ENCODE data around the gene STUB1.

The STUB1 gene

DNA sequence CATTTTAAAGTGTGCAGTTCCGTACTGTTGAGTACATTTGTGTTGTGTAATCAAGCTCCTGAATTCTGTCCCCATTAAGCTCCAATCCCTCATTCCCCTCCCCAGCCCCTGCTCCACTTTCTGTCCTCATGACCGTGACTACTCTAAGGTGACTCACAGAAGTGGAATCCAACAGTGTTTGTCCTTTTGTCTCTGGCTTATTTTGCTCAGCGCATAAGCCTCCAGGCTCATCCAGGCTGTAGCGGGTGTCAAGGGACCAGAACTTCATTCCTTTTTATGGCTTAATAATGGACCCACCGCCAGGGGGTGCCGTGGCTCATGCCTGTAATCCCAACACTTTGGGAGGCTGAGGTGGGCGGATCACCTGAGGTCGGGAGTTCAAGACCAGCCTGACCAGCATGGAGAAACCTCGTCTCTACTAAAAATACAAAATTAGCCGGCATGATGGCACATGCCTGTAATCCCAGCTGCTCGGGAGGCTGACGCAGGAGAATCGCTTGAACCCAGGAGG, 32.6 kb downstream of the STUB1 start:
- DNase-seq (ENCODE audit: low read depth), result peak; percentile 89

DNA sequence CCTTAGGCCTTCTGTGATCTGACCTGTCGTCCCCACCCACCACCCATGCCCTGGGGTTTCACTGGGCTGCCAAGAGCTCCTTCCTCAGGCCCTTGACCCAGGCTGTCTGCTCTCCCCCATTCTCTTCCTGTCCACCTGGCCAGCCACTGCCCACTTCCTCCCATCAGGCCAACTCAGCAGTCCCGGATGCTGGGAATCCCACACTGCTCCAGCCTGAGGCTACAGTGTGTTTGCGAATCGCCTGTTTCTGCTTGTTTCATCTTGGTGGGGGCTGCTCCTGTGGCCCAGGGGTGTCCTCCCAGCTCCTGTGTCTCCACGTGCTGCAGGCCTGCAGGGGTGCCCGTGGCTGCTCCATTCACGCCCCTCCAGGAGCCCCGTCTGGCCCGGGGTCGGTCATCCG, 33.9 kb downstream of the STUB1 start:
- no peak for DNase-seq (ENCODE audit: low read depth)

DNA sequence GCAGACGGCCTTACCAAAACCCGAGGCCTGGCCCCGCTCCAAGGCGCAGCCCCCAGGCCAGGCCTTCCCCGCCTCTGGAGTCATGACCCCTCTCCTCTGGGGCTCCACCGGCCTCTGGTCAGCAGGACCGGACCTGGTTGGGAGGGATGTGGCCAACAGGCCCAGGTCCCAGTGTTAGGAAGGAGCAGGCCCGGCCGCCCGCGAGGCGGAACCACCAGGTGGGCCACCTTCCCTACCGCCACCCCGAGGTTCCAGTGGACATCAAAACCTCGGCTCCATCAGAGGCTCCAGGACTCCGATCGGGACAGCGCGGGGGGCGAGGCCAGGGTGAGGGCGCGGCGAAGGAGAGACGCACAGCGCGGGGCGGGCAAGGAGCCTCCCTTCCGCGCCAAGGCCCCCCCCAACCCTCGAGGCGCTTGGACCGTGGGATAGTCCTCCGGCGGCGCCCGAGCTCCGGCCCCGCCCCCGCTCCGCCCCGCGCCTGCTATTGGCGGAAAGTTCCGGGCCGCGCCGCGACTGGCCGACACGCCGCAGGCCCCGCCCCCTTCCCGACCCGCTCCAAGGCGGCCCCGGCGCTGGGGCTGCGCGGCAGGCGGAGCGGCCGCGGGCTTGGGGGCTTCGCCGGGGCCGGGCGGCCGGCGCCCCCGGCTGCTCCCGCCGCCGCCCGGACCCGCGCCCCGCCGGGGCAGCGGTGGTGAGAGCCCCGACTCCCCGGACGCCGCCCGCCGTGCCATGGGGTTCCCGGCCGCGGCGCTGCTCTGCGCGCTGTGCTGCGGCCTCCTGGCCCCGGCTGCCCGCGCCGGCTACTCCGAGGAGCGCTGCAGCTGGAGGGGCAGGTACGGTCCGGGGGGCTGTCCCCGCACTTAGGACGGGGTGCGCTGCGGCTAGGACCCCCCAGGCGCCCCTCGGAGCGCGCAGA, 34.6 kb downstream of the STUB1 start, which contains the start of gene METRN:
METRN (plus strand) TSS at position 561 of the 919 bp plus-strand sequence; CDS start at position 733, 172 bp downstream.
- DNase-seq (ENCODE audit: low read depth), result peak; percentile 78

DNA sequence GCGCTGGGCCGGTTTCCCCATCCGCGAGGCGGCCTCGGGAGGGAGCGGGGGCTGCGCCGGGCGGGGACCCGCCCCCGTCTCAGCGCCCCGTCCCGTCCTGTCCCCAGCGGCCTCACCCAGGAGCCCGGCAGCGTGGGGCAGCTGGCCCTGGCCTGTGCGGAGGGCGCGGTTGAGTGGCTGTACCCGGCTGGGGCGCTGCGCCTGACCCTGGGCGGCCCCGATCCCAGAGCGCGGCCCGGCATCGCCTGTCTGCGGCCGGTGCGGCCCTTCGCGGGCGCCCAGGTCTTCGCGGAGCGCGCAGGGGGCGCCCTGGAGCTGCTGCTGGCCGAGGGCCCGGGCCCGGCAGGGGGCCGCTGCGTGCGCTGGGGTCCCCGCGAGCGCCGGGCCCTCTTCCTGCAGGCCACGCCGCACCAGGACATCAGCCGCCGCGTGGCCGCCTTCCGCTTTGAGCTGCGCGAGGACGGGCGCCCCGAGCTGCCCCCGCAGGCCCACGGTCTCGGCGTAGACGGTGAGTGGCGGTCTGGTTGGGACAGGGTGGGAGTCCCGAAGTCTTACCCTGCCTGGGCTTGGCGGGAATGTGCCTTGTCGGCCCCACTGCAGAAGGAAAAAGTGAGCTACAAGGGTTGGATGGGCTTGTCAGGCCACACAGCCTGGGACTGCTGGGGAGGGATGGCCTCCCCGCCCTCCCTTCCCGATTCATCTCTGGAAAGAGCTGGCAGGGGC, 35.4 kb downstream of the STUB1 start:
- no peak for DNase-seq (ENCODE audit: low read depth)

DNA sequence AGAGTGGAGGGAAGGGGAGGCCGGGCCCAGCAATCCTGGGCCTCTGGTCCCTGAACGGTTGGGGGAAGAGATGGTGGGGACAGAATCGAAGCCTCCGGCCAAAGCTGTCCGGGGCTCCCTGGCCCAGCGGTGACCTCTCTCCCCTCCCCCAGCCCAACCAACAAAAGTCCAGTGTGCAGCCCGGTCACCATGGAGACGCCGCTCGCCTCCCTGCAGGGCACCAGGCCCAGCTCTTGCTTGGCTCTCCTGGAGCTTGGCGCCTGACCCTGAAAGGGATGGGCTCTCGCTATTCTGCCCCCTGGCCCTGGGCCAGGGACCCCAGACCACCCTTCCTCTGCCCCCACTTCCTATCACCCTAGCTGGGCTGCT, 36.0 kb downstream of the STUB1 start:
- DNase-seq (ENCODE audit: low read depth), result no peak

DNA sequence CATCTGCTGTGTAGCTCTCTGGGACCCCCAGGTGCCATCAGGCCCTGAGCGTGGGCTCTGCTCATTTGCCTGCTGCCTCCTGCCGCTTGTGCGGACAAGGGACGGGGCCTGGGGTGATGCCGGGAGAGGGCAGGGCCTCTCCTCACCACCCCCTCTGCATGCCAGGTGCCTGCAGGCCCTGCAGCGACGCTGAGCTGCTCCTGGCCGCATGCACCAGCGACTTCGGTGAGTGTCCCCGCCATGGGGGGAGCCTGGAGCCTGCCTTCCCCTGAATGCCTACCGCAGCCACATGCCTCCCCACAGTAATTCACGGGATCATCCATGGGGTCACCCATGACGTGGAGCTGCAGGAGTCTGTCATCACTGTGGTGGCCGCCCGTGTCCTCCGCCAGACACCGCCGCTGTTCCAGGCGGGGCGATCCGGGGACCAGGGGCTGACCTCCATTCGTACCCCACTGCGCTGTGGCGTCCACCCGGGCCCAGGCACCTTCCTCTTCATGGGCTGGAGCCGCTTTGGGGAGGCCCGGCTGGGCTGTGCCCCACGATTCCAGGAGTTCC, 36.6 kb downstream of the STUB1 start:
- DNase-seq (ENCODE audit: low read depth), result no peak

DNA sequence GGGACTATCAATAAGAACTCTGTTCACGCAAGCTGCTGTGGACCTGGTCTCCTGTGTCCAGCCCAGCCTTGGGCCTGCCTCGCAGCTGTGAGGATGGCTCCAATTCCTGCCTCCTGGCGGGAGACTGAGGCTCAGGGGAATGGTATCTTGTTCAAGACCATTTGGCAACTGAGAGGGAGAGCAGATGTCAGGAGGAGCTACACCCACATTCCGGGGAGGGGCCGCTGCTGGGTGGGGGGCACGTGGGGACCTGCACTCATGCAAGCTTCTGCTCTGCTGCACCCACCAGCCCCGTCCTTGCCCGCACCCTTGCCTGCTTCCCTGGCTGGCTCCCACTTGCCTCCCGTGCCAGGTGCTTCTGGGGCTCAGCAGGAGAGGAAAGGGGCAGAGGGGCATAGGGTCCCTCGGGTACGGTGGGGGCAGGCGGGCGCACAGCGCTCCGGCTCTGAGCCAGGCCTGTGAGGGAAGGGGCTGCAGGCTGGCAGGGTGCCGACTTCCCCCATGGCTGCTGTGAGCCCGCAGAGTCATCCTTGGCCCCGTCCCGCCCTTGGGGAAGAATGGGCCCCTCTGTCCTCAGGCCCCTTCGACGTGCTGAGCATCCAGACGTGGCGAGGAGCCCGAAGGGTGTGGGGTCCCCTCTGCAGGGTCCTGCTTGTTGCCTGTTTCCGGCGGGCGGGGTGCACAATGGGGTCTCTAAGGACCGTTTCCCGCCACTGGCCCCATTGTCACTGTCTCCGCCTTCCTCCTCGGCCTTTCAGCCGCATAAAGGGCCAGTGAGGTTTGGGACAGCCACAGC, 37.4 kb downstream of the STUB1 start:
- DNase-seq (ENCODE audit: low read depth), result no peak

DNA sequence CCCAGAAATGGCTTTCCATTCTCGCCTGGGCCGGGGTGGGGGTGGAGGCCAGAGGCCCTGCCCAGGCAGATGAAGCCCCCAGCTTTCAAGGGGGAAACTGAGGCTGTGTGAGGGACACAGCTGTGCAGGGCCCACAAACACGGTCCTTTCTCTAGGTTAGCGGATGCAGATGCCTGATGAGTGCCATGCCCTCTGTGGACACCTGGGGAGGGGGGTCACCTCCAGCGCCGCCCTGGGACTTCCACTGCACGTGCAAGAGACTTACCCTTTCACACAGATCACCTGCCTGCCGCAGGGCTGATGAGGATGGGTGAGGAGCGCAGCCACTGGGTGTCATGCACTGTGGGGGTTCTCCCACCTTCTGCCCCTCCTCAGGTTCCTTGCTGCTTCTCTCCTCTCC, 38.2 kb downstream of the STUB1 start:
- no peak for DNase-seq (ENCODE audit: low read depth)

DNA sequence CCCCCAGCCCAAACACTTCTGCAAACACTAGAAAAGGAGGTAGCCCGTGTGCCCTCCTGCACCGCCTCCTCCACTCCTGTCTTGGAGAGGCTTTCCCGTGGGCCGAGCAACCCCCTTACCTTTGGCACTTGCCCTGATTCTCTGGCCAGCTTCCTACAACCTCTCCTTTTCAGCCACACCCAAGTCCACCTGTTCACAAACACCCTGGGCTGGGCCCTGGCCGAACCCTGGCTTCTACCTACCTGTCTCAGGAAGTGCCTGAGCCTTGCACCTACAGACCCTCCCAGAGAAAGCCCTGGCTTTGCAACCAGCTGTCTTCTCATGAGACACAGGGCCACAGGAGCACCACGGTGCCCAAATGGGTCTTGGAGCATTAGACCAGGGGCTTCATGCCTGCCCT, 38.7 kb downstream of the STUB1 start:
- no peak for DNase-seq (ENCODE audit: low read depth)

DNA sequence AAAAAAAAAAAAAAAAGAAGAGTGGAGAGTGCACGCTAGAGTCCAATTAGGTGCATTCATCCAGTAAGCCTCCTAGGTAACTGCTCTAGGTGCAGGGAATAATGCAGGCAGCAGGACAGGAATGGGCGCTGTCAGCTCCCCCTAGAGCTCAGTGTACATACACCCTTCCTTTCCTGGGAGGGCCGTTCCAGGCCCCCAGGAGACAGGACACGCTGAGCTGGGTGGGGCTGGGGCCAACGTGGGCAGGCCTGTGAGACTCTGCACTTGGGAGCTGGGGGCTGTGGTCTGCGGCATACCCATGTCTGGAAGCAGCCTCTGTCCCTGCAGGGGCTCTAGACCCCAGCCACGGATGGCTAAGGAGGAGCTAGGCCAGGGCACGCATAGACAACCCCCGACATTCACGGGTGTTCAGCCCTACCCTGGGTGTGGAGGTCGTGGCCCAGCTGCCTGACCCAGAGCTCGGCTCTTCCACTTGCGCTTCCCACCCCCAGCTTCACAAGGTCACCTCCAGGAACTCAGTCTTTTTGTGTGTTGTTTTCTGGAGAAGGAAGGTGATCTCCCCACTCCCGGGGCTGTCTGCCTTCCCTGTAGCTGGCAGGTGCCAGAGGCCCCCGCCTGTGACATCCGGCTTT, 39.7 kb downstream of the STUB1 start:
- DNase-seq (ENCODE audit: low read depth), result no peak

DNA sequence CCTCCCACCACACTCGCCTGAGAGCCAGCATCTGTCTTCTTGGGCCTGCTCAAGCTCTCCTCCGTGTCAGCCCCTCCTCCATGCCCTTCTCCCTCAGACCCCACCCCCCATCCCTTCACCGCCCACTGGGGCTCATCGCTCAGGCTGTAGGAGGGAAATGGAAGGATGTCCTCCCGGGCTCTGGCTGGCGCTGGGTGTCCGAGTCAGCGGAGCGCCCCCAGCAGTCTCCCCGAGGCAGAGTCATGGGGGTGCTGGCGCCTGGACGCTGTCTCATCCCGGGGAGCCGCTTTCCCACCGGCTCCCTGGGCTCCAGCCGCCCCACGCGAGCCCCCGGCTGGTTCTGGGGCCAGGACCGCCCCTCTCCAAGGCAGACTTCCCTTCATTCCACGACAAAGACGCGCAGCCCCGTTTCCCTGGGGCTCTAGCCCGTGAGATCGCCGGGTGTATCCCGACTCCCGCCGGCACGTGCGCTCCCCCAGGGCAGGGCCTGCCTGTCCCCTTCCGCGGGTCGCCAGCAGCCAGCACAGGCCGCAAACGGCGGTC, 40.3 kb downstream of the STUB1 start:
- DNase-seq (ENCODE audit: low read depth), result no peak

DNA sequence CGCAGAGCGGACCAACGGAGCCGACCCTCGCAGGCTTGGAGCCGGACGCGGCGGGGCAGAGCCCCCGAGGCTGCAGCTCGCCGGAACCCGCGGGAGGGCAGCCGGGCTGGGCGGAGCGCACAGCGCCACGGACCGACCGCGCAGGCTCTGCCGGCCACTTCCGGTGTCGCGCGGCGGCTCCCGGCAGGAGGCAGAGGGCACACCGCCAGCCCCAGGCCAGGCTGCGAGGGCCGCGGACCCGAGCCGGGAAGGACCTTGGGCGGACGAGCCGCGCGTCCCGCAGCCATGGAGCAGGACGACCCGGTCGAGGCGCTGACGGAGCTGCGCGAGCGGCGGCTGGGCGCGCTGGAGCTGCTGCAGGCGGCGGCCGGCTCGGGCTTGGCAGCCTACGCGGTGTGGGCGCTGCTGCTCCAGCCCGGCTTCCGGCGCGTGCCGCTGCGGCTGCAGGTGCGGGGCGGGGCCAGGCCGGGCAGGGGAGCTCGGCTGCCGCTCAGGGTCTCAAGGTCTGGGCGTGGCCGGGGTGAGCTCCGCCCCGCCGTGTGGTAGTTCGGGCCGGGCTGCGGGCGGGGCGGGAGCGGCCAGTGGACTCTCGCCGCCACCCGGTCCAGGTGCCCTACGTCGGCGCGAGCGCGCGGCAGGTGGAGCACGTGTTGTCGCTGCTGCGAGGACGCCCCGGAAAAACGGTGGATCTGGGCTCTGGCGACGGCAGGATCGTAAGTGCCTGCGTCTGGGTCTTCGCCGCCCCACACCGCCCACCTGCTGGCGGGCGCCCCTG, 41.0 kb downstream of the STUB1 start, which contains the start of gene ANTKMT:
ANTKMT (plus strand) TSS at position 157 of the 775 bp plus-strand sequence; CDS start at position 286, 129 bp downstream.
- no peak for DNase-seq (ENCODE audit: low read depth)

DNA sequence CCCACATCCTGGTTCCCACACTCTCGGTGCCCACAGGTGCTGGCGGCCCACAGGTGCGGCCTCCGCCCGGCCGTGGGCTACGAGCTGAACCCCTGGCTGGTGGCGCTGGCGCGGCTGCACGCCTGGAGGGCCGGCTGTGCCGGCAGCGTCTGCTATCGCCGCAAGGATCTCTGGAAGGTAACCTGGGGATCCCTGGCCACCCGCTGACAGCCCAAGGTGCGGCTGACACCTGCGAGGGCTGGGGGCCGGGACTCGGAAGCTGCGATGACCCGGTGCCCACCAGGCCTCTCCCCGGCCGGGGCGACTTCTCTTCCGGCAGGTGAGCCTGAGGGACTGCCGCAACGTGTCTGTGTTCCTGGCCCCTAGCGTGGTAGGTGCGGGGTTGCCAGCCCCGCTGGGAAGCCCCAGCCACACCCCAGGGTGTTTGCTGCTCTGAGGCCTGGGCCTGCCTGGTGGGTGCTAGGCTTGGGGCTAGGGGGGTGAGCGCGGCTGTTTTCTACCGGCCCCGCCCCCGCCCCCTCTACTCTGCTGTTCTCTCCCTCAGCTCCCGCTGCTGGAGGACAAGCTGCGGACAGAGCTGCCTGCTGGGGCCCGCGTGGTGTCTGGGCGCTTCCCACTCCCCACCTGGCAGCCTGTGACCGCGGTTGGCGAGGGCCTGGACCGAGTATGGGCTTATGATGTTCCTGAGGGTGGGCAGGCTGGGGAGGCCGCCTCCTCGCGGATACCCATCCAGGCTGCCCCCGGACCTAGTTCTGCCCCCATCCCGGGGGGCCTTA, 41.7 kb downstream of the STUB1 start:
- DNase-seq (ENCODE audit: low read depth), result no peak

DNA sequence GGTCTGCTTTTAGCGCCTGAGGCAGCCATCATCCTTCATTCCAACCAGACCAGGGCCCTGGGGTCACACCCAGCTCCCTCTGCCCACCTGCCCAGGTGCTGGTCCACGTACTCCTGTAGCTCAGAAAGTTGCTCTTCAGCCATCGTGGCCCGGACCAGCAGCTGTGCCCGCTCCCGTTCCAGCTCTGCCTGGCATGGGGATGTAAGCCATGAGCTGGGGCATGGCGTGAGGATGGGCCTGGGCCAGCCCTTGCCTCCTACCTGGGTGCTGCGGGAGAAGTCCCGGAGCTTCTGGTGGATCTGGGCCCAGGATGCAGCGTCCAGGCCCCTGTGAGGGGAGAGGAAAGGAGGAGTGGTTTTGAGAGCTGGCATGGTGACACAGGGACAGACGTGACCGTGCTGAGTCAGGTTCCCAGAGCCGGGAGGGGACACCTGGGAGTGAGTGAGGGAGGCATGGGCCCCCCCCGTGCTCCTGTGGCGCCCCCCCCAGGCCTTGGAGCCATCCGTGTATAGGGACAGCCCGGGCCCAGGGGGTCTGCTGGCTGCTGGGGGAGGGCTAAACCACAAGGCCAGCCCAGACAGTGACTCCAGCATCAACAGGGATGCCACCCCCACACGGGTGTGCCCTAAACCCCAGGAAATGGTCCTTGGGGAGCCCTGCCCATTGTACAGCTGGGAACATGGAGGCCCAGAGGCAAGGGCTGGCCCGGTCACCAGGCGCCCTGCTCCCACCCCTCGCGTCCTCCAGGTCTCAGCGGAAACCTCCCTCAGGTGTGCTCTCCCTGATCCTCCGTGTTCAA, 42.8 kb downstream of the STUB1 start:
- DNase-seq (ENCODE audit: low read depth), result no peak

DNA sequence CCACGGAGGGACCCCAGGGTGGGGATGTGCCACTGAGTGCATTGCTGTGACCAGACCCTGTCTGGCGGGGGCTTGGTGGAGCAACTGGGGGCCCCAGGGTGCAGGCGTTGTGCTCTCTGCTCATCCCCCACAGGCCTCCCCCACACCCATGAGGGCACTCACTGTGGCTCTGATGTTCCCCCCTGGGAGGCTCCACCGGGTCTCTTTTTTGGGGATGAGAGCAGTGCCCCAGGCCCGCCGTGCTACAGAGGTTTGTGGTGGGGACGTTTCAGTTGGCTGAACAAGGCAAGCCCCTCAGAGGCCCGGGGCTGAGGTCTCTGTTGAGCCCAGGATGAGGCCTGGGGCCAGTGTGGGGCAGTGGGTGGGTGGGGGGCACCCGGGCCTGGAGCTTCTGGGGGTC, 43.5 kb downstream of the STUB1 start:
- no peak for DNase-seq (ENCODE audit: low read depth)

DNA sequence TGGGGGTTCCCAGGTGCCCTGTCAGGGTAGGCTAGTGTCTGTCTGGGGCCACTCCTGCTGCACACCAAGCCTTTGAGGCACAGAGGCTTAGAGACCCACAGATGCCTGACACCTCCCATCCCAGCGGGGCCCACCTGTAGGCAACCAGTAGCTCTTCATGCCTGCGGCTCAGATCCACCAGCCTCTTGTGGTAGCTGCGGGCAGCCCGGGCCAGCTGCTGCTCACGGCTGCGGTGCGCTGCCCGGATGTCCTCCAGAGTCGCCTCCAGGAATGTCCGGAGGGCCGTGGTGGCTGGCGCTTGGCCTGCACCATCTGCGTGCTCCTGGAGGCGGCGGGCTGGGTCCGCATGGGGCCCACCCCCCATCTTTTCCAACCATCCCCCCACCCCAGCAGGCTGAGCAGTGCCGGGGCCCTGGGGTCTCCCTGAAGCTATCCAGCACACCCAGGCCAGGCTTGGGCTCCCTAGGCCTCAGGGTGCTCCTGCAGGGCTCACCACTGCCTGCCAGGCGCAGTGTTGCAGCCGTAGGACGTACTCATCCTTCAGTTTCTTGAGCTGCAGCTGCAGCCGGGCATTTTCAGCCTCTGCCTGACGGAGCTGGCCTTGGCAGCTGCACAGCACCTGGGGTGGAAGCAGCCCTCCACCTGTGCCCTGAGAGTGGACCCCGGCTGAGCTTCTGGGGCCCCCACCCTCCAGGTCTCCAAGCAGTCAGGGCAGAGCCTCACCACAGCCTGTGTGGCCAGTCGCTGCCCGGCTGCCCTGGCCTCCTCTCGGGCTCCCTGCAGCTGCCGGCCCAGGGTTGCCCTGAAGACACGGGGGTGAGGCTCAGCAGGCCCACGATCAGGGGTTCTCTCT, 44.2 kb downstream of the STUB1 start:
- no peak for DNase-seq (ENCODE audit: low read depth)

DNA sequence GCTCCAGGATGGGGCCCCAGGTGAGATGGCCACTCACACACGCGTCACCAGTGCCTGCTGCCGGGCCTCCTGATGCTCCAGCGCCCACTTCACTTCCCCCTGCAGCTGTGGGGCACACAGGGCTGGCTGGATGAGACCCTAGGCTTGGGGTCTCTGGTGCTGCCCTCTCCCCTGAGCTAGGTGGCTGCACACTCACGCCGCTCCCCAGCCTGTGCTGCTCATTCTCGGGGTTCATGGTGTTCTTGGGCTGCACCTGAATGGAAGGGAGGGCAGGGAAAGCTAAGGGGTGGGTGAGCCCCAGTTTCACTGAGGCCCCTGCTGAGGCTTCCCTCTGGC, 44.8 kb downstream of the STUB1 start:
- no peak for DNase-seq (ENCODE audit: low read depth)

All from GM04504 (cell line).